Endothelial cell of umbilical vein (primary cell): ENCODE results near the gene GALNT17. TPM values are rescaled to one million over a fixed set of nuclear protein-coding genes. Genes with fewer than 3 reads are reported as not detected.

Source experiments
- BruUV-seq: library from RNA; stranded (reverse); fragments of 400-500 nt; replicated peaks from 2 replicates; lab custom pipeline; 2021; lab: Mats Ljungman, UMichigan
- CTCF ChIA-PET: fragments of 300-600, 350-600 bp; sonication (Branson Sonifier 250); formaldehyde crosslinking; loops from one replicate; lab custom pipeline; 2021; ENCODE audit warnings: antibody characterized with exemption, inconsistent platforms; lab: Charles Lee
- POLR2A ChIA-PET: fragments of 300-600, 350-600 bp; sonication (Branson Sonifier 250); formaldehyde crosslinking; loops from one replicate; lab custom pipeline; 2021; ENCODE audit warnings: antibody characterized with exemption, inconsistent platforms; lab: Charles Lee
- DNase-seq: peaks from one replicate; pipeline ENCODE4 v3.0.0-alpha.2; 2011; ENCODE audit warnings: low read depth, low spot score
- FAIRE-seq: peaks from 2 replicates; lab custom pipeline; 2011; peaks lifted over from hg19 to GRCh38; lab: Jason Lieb, UNC
- H2AFZ ChIP-seq: 2 replicates; pipeline ENCODE4 v1.6.0; 2012; ENCODE audit warnings: low read depth, low read length, control low read depth, inconsistent platforms
- H3K27ac ChIP-seq: 2 replicates; pipeline ENCODE4 v1.5.1; 2011; ENCODE audit warnings: low read depth, mild to moderate bottlenecking, control low read depth, low read length, moderate library complexity; ENCODE audit not compliant: insufficient read depth
- H3K27me3 ChIP-seq, 2 experiments: 2 replicates each; pipeline versions ENCODE4 v1.6.0 to v1.6.1; 2011; ENCODE audit warnings: low read length in 2 of 2, mixed read lengths in 1 of 2; ENCODE audit not compliant: control insufficient read depth in 2 of 2, insufficient read depth in 2 of 2
- H3K36me3 ChIP-seq, 2 experiments: 2 replicates in 1 of 2; 3 replicates in 1 of 2; pipeline ENCODE4 v1.5.1; 2011; ENCODE audit warnings: low read length in 2 of 2, mild to moderate bottlenecking in 1 of 2, moderate library complexity in 1 of 2; ENCODE audit not compliant: control insufficient read depth in 2 of 2, insufficient read depth in 2 of 2; ENCODE audit errors: extremely low read depth in 1 of 2
- H3K4me1 ChIP-seq: 3 replicates; pipeline ENCODE4 v1.5.1; 2011; ENCODE audit warnings: mild to moderate bottlenecking, low read length; ENCODE audit not compliant: control insufficient read depth, insufficient read depth; ENCODE audit errors: extremely low read depth
- H3K4me2 ChIP-seq: 2 replicates; pipeline ENCODE4 v1.6.1; 2011; ENCODE audit warnings: low read length, control low read depth, mixed read lengths; ENCODE audit not compliant: insufficient read depth
- H3K4me3 ChIP-seq, 3 experiments: fragments of 200-600 bp in 1 of 3; sonication (generic), shearing (Covaris generic) in 1 of 3; replicated peaks in 1 of 3; 2 replicates each; pipeline ENCODE4 v1.5.1; 2011 to 2016; ENCODE audit warnings: control low read depth in 3 of 3, low read length in 3 of 3, mild to moderate bottlenecking in 2 of 3, inconsistent platforms in 1 of 3, low read depth in 1 of 3, moderate library complexity in 1 of 3; ENCODE audit not compliant: insufficient read depth in 1 of 3
- H3K79me2 ChIP-seq: 2 replicates; pipeline ENCODE4 v1.6.0; 2012; ENCODE audit warnings: low read length, inconsistent platforms; ENCODE audit not compliant: control insufficient read depth, insufficient read depth
- H3K9ac ChIP-seq: replicated peaks from 2 replicates; pipeline ENCODE3; 2011; ENCODE audit warnings: low read length, control low read depth; ENCODE audit not compliant: insufficient read depth; ENCODE audit errors: extremely low read depth
- H3K9me1 ChIP-seq: replicated peaks from 3 replicates; pipeline ENCODE4 v1.6.0; 2011; ENCODE audit warnings: mild to moderate bottlenecking, low read length; ENCODE audit not compliant: control insufficient read depth, insufficient read depth; ENCODE audit errors: extremely low read depth
- H3K9me3 ChIP-seq: replicated peaks from 2 replicates; pipeline ENCODE4 v1.5.1; 2012; ENCODE audit warnings: low read length, inconsistent platforms; ENCODE audit not compliant: control insufficient read depth, insufficient read depth
- H4K20me1 ChIP-seq: replicated peaks from 2 replicates; pipeline ENCODE3; 2011; ENCODE audit warnings: mild to moderate bottlenecking, low read length; ENCODE audit not compliant: control insufficient read depth, insufficient read depth; ENCODE audit errors: extremely low read depth
- CTCF ChIP-seq, 2 donors: IDR thresholded peaks; 1 replicate in 1 of 2; 2 replicates in 1 of 2; pipeline ENCODE4 v1.5.1; 2011; ENCODE audit warnings: low read length in 2 of 2, mild to moderate bottlenecking in 2 of 2, moderate library complexity in 2 of 2, control low read depth in 1 of 2, inconsistent platforms in 1 of 2, low read depth in 1 of 2; ENCODE audit not compliant: insufficient read depth in 1 of 2; ENCODE audit errors: extremely low read depth in 1 of 2
- EZH2 ChIP-seq: IDR thresholded peaks from 2 replicates; pipeline ENCODE4 v1.6.1; 2012; ENCODE audit warnings: borderline replicate concordance, low read depth, mild to moderate bottlenecking, moderate library complexity, low read length, inconsistent platforms; ENCODE audit not compliant: severe bottlenecking
- FOS ChIP-seq: IDR thresholded peaks from 2 replicates; pipeline ENCODE4 v1.6.1; 2011; ENCODE audit warnings: mild to moderate bottlenecking, low read length, moderate library complexity, borderline replicate concordance; ENCODE audit not compliant: insufficient read depth
- GATA2 ChIP-seq: IDR thresholded peaks from 2 replicates; pipeline ENCODE4 v1.7.0; 2011; ENCODE audit warnings: low read depth, mild to moderate bottlenecking, moderate library complexity, mixed read lengths, low read length; ENCODE audit not compliant: insufficient read length, insufficient read depth
- JUN ChIP-seq: IDR thresholded peaks from 2 replicates; pipeline ENCODE4 v1.6.1; 2011; ENCODE audit warnings: borderline replicate concordance, low read depth; ENCODE audit not compliant: insufficient read length, insufficient read depth
- MAX ChIP-seq: IDR thresholded peaks from 2 replicates; pipeline ENCODE4 v1.6.1; 2011; ENCODE audit not compliant: insufficient read depth, insufficient read length
- MYC ChIP-seq: IDR thresholded peaks from one replicate; pipeline ENCODE4 v1.6.1; 2011; ENCODE audit warnings: mild to moderate bottlenecking, low read depth, low read length
- POLR2A ChIP-seq: IDR thresholded peaks from 2 replicates; pipeline ENCODE4 v1.6.1; 2012; ENCODE audit warnings: low read depth, mild to moderate bottlenecking, control low read depth, low read length
- POLR2AphosphoS5 ChIP-seq: IDR thresholded peaks from 2 replicates; pipeline ENCODE4 v1.6.1; 2012; ENCODE audit warnings: low read depth, mild to moderate bottlenecking, control low read depth, low read length, moderate library complexity; ENCODE audit not compliant: insufficient read depth
- dilution Hi-C: fragments of 300-500 bp; cut with MboI; formaldehyde crosslinking; loops from one replicate; pipeline ENCODE4 v1.15.0; 2019; ENCODE audit warnings: low sequenced_read_pairs; ENCODE audit not compliant: extremely low pct_ligation_motif_present
- intact Hi-C: fragments of 100-400 bp; cut with micrococcal nuclease; formaldehyde crosslinking; loops from one replicate; pipeline ENCODE4 v1.10.0; 2022
- polyA plus RNA-seq, 4 experiments: library from polyadenylated mRNA; depleted of rRNA in 3 of 4; stranded (reverse) in 3 of 4; unstranded in 1 of 4; fragments of >200 nt; gene quantifications; 2 replicates each; pipeline versions ENCODE4 v1.2.1 to v1.2.3, GENCODE V29; 2011 to 2012; ENCODE audit warnings: missing spikeins in 1 of 4
- total RNA-seq: library from RNA; stranded (reverse); gene quantifications from 2 replicates; pipeline ENCODE4 v1.2.3, GENCODE V29; 2021

The GALNT17 gene
- total and polyA plus RNA-seq, 2 donors (not counting 3 experiments of a cell fraction or from before 2014, with no cell fraction given), result not detected

GRCh38 chr7:71627651-71628050 is 495.7 kb downstream of the GALNT17 start:
- DNase-seq (no peak), FAIRE-seq (no peak)
- no peak overlapping the region for H2AFZ ChIP-seq
- H3K9me1 ChIP-seq, result no peaks in the 10 kb centered on the region
- no peak for TF ChIP-seq MAX
- TF ChIP-seq FOS, result no peak
- TF ChIP-seq GATA2, result no peak
- TF ChIP-seq EZH2, result no peak
- TF ChIP-seq MYC, result no peak
- no peak for TF ChIP-seq POLR2A
- TF ChIP-seq POLR2AphosphoS5, result no peak
- no peak for TF ChIP-seq JUN
- TF ChIP-seq CTCF (IDR thresholded peaks at IDR 0.05; ENCODE audit: extremely low read depth in 1 of 2, insufficient read depth in 1 of 2, low read depth in 1 of 2, low read length in 2 of 2), result no peak
- H3K9ac ChIP-seq, result no peak overlapping the region
- BruUV-seq, result no TSS peak
- ChIA-PET CTCF (no interaction called here), POLR2A (no interaction called here)
- no peaks in the 10 kb centered on the region for H3K27me3 ChIP-seq
- H3K27ac ChIP-seq, result no peak overlapping the region
- H3K4me2 ChIP-seq, result no peak overlapping the region
- dilution Hi-C loops (no loop called here), intact Hi-C loops (no loop called here)
- H4K20me1 ChIP-seq, result no peaks in the 10 kb centered on the region
- no peaks in the 10 kb centered on the region for H3K79me2 ChIP-seq
- H3K4me3 ChIP-seq, result no peak overlapping the region
- peaks cover 4% of the 10 kb centered on the region for H3K9me3 ChIP-seq
- no peaks in the 10 kb centered on the region for H3K36me3 ChIP-seq
- H3K4me1 ChIP-seq, result no peaks in the 10 kb centered on the region
